Glomerular visceral epithelial cell (primary cell): ENCODE measurements around the gene PROCA1.
"Not testable (repeated sequence)": the region's sequence is repeated elsewhere in the genome, so short reads cannot be mapped to it uniquely, and the experiment has no call there.

Experiments
- DNase-seq: peaks from one replicate; pipeline ENCODE4 v3.0.0-alpha.2; 2016; ENCODE audit errors: extremely low spot score

The PROCA1 gene

DNA sequence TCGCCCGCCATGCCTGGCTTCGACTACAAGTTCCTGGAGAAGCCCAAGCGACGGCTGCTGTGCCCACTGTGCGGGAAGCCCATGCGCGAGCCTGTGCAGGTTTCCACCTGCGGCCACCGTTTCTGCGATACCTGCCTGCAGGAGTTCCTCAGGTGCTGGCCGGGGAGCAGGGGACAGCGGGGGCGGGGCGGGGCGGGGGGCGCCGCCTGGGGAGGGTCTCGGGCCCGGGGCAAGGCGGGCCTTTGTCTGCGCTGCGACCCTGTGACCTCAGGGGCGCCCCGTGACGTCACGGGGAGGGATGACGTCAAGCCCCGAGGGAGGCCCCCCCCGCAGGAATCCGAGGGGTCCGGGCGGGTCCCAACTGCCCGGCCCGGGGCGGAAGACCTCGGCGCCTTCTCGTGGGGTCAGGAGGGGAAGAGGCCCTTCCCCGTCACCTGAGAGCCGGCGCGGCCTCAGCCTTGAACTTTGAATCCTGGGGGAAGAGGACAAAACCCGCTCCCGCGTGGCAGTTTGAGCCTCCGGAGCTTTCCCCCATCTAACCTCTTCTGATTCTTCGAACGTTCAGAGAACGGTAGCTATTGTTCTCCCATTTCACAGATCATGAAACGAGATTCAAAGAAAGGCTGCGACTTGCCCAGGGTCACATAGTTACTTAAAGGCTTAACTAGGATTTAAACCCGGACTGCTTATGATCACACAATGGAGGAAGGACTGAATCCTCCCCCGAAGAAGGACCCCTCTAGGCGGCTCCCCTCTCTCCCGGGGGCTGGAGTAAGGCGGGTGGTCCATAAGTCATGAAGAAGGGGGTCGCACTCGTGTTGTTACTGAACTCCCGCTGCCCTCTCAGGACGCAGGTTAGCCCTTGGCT is 32.6 kb upstream of the PROCA1 start:
- peak; percentile 64 for DNase-seq

DNA sequence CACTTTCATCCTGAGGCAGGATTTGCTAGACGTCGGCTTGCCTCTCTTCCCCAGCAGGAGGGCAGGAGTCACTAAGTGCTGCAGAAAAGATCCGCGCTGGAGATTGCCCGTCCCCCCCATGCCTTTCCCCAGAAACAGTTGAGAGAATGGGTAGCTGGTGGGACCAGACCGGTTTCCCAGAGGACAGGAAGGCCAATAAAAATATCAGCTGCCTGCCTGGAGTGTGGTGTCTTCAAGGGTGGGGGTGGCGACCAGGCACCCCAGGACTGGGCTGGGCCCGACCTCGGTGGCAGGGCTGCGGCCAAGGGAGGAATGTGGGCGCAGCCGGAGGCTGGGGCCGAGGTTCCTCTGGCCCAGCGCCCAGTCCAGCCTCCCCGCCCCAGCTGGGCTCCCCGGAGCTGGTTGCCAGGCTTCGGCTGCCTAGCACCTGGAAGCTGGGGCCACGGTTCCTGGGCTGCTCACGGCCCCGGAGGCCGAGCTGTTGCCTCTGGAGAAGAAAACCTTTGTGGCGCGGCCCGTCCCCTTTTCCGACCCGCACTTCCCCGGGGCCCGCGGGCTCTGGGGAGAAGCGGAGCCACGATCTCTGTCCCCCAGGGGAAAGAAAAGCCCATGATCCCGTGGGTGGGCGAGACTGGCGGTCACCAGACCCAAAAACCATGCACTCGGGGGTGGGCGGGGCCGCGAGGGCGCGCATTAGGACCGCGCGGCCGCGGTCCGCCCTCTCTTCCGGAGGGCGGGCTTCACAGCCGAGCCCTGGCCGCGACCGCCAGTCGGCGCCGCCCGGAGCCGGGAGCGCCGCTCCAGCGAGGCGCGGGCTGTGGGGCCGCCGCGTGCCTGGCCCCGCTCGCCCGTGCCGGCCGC is 31.8 kb upstream of the PROCA1 start, which contains the start of gene TRAF4:
Gene TRAF4, plus strand, starts transcription at position 769 of the 861 bp plus-strand sequence. CDS start 102 bp downstream, outside the sequence.
- DNase-seq: peak; percentile 93

DNA sequence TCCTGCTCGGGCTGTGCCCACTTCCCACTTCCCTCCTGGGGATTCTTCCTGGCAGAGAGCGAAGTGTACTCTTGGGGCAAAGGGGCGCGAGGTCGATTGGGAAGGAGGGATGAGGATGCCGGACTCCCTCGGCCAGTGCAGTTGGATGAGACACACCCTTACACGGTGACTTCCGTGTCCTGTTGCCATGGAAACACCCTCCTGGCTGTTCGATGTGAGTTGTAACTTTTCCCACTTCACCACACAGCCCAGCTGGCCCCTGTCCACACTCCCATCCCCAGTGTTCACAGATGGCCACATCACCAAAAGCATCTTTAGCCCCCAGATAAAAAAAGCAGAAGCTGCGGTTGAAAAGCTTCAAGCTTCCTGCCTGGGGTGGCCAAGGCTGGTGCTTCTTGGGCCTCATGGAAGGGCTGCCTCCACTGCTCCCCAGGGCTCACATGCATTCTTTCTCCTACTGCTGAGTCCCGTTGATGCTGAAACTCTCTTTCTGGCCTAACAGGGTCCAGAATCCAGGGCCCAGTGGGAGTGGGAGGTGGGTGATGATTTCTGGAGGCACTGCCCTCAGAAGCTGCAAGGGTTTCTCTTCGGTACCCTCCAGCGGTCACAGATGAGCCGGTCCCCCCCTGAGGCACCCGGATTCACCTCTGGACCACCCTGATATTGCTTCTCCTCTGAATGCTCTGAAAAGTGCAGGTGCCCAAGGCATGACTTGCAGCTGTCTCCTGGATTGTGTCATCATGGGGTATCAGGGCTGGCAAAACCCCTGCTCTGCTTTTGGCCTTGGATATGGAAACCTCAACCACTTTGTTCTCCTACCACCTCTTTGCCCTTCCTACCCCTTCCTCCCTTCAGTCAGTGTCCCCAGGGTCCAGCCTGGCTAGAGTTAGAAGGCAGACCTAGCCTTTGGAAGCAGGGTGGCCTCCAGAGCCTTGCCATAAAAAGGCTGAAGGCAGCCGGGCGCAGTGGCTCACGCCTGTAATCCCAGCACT is 30.0 kb upstream of the PROCA1 start:
- no peak for DNase-seq

DNA sequence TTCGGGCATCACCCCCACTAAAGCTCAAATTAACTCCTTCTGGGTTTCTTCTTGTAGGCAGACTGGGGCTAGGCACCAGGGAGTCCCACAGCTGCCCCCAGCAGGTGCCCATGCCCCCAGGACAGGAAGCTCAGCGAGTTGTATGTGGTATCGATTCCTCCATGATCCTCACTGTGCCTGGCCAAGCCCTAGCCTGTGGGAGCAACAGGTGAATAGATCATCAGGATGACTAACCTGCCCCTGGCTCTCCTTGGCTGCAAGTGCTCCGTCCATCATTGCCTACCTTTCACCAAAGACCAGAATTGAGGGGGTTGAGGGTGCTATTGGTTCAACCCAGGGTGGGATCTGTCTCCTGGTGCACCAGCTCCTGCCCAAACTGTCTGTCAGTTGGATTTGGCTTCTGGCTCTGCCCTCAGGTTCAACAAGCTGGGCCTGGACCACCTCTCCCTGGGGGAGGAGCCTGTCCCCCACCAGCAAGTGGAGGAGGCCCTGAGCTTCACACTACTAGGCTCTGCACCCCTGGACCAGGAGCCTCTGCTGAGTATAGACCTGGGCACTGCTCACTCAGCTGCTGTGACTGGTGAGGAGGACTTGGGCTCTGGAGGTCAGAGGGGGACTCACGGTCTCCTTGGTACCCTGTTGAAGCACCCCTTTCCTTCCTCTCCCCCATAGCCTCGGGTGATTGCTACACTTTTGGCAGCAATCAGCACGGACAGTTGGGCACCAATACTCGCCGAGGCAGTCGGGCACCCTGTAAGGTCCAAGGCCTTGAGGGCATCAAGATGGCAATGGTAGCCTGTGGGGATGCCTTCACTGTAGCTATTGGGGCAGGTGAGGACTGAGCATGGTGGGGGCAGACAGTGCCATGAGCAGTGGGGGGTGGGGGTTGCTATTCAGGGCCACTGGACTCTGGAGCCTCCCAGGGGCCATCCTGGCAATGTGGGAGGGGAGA is 29.0 kb upstream of the PROCA1 start:
- no peak for DNase-seq

DNA sequence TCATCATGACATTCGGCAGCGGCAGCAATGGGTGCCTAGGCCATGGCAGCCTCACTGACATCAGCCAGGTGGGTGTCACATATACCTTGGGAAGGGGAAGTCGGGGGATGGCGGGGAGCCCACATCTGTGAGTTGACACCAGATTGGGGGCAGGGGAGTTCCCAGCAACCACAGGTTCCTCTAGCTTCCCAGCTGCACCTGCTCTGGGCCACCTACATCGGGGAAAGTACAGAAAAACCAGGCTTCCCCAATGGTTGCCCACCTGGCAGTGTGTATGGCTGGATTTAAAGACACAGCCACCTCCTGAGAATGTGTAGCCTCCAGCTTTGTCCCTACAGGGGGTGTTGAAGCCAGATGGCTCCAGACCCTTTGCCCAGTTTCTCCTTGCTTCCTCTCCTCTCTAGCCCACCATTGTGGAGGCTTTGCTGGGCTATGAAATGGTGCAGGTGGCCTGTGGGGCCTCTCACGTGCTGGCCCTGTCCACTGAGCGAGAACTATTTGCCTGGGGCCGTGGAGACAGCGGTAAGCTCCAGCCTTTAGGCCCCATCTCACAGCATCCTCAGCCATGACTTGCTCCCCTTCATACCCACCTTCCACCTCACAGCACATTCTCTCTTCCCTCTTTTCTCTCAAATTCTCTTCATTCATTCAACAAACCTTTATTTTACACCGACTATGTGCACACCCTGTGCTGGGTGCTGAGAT is 27.1 kb upstream of the PROCA1 start:
- DNase-seq: no peak

DNA sequence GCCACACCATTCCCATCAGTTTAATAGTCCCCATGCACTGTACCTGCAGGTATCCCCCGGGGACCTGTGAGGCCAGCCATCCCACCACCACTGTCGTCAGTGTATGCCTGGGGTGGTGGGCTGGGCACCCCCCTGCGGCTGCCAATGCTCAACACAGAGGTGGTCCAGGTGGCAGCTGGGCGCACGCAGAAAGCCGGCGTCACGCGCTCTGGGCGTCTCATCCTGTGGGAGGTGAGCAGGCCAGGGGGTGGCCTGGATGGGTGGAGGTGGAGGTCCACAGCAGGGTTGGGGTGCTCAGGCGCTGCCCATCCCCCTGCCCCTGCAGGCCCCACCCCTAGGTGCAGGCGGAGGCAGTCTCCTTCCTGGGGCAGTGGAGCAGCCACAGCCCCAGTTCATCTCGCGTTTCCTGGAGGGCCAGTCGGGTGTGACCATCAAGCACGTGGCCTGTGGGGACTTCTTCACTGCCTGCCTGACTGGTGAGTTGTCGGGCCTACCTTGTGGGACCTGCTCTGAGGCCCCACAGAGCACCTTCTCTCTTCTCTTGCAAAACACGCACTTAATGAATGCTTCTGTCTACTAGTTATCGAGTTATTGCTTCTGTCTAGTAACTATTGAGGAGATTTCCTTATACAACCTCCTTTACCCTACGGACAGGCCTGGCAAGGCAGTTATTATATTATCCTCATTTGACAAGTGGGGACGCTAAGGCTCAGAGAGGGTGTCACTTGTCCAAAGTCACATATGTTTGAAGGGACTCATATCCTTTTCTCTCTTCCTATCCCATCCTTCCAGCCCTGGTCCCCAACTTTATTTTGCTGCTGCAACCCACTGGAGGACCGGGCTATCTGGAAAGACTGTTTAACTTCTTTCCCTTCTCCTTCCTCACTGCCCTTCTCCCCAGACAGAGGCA is 26.3 kb upstream of the PROCA1 start:
- DNase-seq: no peak

DNA sequence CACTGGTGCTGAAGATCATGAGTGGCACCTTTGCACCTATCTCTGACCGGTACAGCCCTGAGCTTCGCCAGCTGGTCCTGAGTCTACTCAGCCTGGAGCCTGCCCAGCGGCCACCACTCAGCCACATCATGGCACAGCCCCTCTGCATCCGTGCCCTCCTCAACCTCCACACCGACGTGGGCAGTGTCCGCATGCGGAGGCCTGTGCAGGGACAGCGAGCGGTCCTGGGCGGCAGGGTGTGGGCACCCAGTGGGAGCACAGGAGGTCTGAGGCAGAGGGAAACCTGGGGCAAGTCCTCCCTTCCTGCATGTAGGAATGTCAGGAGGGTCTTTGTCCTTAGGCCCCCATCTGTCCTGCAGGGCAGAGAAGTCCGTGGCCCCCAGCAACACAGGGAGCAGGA is 25.6 kb upstream of the PROCA1 start:
- DNase-seq: no peak

DNA sequence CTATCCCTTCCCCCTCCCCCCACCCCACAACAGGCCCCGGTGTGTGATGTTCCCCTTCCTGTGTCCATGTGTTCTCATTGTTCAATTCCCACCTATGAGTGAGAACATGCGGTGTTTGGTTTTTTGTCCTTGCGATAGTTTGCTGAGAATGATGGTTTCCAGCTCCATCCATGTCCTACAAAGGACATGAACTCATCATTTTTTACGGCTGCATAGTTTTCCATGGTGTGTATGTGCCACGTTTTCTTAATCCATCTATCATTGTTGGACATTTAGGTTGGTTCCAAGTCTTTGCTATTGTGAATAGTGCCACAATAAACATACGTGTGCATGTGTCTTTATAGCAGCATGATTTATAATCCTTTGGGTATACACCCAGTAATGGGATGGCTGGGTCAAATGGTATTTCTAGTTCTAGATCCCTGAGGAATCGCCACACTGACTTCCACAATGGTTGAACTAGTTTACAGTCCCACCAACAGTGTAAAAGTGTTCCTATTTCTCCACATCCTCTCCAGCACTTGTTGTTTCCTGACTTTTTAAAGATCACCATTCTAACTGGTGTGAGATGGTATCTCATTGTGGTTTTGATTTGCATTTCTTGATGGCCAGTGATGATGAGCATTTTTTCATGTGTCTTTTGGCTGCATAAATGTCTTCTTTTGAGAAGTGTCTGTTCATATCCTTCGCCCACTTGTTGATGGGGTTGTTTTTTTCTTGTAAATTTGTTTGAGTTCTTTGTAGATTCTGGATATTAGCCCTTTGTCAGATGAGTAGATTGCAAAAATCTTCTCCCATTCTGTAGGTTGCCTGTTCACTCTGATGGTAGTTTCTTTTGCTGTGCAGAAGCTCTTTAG is 24.5 kb upstream of the PROCA1 start:
- not testable (repeated sequence) for DNase-seq

DNA sequence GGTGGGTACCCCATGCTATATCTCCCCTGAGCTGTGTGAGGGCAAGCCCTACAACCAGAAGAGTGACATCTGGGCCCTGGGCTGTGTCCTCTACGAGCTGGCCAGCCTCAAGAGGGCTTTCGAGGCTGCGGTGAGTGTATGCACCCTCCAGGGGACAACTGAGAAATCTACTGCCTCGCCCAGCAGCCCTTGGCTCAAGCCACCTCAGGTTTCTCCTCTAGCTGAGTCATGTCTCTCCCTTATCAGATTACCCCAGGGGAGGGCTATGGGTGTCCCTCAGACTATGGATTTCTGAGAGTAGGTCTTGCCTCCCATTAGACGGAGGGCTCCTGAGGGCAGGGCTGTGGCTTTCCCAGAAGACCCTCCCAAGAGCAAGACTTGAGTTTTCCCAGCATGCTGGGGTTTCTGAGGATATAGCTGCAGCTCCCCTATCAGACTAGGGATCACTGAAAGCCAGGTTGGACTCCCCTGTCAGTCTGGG is 23.6 kb upstream of the PROCA1 start:
- DNase-seq: no peak

DNA sequence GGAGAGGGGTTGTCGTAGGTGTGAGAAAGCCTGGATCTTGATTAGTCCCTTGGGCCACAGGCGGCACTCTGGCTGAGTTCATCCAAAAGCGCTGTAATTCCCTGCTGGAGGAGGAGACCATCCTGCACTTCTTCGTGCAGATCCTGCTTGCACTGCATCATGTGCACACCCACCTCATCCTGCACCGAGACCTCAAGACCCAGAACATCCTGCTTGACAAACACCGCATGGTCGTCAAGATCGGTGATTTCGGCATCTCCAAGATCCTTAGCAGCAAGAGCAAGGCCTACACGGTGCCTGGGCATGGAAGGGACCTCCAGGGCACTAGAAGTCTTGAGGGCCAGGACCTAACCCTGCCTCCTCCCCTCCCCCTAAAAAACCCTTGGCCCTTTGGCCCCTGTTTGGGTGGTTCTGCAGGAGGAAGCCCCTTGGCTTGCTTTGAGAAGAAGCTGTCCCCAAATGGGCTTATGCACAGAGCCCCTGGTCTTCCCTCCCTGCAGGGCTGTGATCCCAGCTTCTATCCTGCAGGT is 23.1 kb upstream of the PROCA1 start:
- DNase-seq: no peak

DNA sequence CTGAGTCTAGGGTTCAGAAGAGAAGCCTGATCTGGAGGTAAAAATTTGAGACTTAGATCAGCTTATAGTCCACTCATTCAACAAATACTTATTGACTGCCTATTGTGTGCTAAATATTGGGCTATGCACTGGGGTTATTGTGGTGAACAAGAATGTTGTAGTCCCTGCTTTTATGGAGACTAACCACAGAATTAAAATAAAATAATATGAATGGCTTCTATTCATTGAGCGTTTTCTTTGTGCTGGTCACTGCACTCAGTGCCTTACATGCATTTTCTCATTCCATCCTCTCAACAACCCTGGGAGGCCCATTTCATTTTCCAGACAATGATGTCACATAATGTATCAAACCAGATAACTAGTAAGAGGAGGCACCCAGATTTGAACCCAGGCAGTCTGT is 21.7 kb upstream of the PROCA1 start:
- no peak for DNase-seq

DNA sequence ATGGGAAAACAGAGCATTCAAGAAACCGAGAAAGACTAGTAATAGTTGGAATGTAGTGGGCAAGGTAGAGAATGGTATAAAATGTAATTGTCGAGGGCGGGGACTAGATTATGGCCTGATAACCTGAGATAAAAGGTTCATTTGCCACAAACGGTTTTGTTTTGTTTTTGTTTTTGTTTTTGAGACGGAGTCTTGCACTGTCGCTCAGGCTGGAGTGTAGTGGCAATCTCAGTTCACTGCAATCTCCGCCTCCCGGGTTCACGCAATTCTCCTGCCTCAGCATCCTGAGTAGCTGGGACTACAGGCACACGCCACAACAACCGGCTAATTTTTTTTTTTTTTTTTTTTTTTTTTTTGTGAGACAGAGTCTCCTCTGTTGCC is 18.3 kb upstream of the PROCA1 start:
- DNase-seq: no peak

DNA sequence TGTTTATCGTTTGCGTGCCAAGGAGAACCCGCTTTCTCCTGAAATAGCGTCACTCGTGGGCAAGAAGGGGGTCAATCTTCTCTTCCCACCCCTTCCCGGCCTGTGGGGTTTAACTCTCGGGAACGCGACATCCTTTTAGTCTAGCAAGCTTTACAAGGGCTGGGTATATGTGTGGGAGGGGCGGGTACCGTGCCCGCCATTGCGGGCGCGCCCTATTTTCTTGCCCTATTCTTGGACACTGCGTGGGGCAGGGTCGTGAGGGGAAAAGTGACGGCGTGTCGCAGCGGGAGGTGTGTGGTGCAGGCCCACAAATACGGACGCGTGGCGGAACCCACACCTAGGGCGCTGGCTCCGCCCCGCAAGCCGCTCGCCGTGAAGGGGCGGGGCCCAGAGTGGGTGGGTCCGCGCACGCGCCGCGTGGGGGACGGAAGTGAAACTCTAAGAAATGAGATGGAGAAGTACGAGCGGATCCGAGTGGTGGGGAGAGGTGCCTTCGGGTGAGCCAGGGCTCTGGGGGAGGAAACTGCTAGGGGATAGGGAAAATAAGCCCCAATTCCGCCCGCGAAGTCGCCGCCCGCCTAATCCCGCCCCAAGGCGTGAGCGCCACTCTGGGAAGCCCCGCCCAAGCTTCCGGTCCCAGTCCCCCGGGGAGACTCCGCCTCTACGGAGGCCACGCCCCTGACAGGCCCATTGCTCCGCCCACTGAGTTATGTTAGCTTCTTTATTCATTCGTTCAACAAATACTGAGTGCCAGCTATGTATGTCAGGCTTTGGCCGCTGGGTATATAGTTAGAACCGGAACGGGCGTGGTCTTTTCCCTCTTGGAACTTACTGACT is 16.9 kb upstream of the PROCA1 start, which contains the start of gene NEK8:
Gene NEK8, plus strand, starts transcription at position 425 of the 837 bp plus-strand sequence. Its CDS starts 26 bp downstream, at position 451.
- peak; percentile 96 for DNase-seq

DNA sequence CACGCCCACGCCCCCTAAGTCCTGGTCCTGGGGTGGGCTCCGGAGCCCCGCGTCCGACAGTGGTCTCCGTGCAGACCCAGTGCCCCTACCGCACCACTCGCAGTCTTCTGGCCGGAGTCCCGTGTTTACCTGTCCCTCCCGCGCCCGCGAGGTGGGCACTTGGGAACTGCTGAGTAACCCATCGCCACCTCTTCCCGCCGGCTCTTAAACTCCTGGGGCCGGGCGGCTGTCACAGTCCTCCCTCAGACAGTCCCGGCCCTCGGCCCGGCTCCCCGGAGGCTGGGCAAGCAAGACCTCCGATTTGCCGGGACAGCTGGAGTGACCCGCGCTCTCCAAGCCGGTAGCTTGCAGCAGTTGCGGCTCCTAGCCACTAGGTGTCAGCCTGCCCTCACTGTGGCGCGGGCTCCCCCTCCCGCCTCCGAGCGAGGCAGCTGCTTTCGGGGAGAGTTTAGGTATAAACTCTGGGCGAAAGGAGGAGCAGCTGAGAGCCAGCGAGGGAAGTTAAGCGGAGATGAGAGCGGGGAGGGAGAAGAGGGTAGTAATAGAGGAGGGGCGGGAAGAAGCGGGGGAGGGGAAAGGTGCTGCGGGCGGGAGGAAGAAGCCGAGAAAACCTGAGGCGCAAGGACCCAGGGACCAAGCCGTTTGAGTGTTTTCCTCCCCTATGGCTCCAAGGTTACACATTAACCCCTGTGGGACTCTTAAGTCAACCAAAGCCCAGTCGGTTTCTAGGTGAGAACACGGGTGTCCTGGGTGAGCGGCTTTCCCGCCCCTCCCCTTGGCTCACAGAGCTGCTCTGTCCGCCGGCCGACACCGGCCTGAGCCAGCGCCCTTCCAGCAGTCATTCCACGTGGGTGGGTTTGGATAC is 15.2 kb upstream of the PROCA1 start:
- DNase-seq: peak; percentile 98

DNA sequence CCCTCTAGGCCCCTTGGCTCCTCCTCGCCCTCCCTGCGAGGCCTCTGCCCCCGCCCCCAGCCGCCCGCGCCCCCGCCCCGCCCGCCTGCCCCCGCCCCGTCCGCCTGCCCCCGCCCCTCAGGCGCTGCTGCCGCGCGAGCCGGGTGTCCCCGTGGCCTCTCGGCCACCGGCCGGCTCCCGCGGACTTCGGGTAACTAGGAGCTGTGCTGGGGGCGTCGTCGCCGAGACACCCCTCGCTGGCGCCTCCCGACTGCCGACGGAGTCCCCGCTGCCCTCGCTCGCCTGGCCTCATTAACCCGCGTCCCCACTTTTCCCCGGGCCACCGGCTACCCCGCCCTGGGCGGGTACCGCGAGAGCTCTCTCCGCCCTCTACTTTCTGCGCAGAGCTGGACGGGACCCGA is 14.5 kb upstream of the PROCA1 start, which contains the start of gene TLCD1:
Gene TLCD1, minus strand, starts transcription at position 8 of the 401 bp plus-strand sequence. CDS start 136 bp downstream, outside the sequence.
- DNase-seq: peak; percentile 61
